ENCODE results near the gene TOM1L1. TPM values are rescaled to one million over a fixed set of nuclear protein-coding genes. Genes with fewer than 3 reads are reported as not detected.

Gene TOM1L1
- total RNA-seq, 1 donor from 2014 or later: 0.56 TPM

- H3K27ac Mint-ChIP-seq: no peak overlapping the region
- H3K4me1 Mint-ChIP-seq: no peaks in the 10 kb centered on the region
- no peak overlapping the region for H3K4me3 Mint-ChIP-seq
- H3K36me3 Mint-ChIP-seq (ENCODE audit: low read depth): no peaks in the 10 kb centered on the region
- H3K27me3 Mint-ChIP-seq: peaks cover 6% of the 10 kb centered on the region
- H3K9me3 Mint-ChIP-seq: no peaks in the 10 kb centered on the region
- no peak for DNase-seq
- intact Hi-C loops (cut with micrococcal nuclease): no loop called here
Measured at GRCh38 chr17:54882371-54882770, 18.3 kb upstream of the TOM1L1 start.

DNA sequence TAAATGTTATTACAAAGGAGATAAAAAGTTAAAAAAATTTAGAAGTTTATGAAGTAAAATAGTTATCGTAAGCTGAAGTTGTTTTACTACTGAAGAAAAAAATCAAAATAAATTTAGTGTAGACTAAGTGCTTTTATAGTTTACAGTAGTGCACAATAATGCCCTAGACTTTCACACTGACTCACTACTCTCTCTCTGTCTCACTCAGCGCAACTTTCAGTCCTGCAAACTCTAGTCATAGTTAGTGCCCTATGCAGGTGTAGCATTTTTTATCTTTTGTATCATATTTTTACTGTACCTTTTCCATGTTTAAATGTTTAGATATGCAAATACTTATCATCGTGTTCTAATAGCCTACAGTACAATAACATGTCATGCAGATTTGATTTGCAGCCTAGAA lies 17.7 kb upstream of the TOM1L1 start:
- Mint-ChIP-seq H3K36me3 (ENCODE audit: low read depth) (no peaks in the 10 kb centered on the region), H3K4me1 (no peaks in the 10 kb centered on the region), H3K27me3 (peaks cover 6% of the 10 kb centered on the region), H3K4me3 (no peak overlapping the region), H3K27ac (no peak overlapping the region), H3K9me3 (no peaks in the 10 kb centered on the region)
- intact Hi-C loops (cut with micrococcal nuclease): no loop called here
- DNase-seq: no peak

- H3K4me3 Mint-ChIP-seq: no peak overlapping the region
- H3K9me3 Mint-ChIP-seq: no peaks in the 10 kb centered on the region
- intact Hi-C loops (cut with micrococcal nuclease): no loop called here
- H3K36me3 Mint-ChIP-seq (ENCODE audit: low read depth): no peaks in the 10 kb centered on the region
- peaks cover 7% of the 10 kb centered on the region for H3K27me3 Mint-ChIP-seq
- no peak overlapping the region for H3K27ac Mint-ChIP-seq
- DNase-seq: no peak
- no peaks in the 10 kb centered on the region for H3K4me1 Mint-ChIP-seq
Measured at GRCh38 chr17:54883939-54884338, 16.7 kb upstream of the TOM1L1 start.

DNA sequence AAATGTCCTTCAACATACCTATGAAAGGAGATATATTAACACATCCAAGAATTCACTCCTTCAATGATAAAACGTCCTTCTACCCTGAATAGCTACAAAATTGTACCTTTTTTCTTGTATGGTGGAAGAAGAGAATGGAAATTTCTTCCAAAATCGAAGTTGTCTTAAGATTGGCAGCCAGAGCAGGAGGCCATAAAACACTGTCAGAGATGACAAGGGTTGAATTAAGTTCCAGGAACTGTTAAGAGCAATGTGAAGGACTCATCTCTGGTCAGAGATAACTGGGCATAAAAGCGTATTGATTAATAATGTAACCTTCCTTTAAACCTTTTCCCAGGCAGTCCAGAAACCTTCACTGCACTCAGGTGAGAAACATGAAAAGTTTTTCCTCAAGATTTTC lies 12.9 kb upstream of the TOM1L1 start:
- Mint-ChIP-seq H3K27me3 (peaks cover 6% of the 10 kb centered on the region), H3K27ac (no peak overlapping the region), H3K4me1 (no peaks in the 10 kb centered on the region), H3K4me3 (no peak overlapping the region), H3K36me3 (ENCODE audit: low read depth) (no peaks in the 10 kb centered on the region), H3K9me3 (no peaks in the 10 kb centered on the region)
- intact Hi-C loops (cut with micrococcal nuclease): no loop called here
- DNase-seq: no peak

DNA sequence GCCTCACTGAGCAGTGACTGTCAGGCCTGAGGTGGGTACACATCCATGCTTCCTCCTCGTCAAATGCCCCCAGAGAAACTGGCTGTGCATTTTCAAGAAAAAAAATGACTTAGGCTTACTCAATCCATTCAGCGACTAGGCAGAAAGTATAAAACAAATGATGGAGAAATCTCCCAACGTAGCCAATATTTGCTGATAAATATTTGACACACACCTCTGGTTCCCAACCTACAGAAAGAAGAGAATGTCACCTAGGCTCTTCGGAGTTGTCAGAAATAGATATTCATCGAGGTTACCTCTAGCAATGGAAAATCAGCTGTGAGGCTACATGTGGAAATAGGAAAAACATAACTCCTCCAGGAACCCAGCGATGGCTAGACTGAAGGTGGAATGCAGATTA lies 12.4 kb upstream of the TOM1L1 start:
- H3K9me3 Mint-ChIP-seq: no peaks in the 10 kb centered on the region
- no peak overlapping the region for H3K4me3 Mint-ChIP-seq
- H3K36me3 Mint-ChIP-seq (ENCODE audit: low read depth): no peaks in the 10 kb centered on the region
- no peak for DNase-seq
- H3K4me1 Mint-ChIP-seq: no peaks in the 10 kb centered on the region
- peaks cover 8% of the 10 kb centered on the region for H3K27me3 Mint-ChIP-seq
- intact Hi-C loops (cut with micrococcal nuclease): no loop called here
- H3K27ac Mint-ChIP-seq: no peak overlapping the region

DNA sequence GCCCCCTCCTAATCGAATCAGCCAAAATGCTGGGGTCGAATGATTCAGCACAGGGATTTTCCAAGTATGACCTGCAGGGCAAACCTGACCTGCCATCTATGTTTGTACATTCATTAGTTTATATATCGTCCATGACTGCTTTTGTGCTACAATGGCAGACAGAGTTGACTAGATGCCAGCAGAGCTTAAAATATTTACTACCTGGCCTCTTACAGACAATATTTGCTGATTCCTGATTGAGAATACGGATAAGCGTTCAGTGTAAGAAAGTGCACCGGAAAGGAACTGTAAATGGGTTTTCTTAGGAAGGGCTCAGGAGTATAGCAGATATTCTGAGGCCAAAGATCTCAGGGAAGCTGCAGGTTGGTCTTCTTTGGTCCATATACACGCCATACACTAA lies 11.7 kb upstream of the TOM1L1 start:
- intact Hi-C loops (cut with micrococcal nuclease): no loop called here
- H3K27ac Mint-ChIP-seq: no peak overlapping the region
- no peak for DNase-seq
- no peak overlapping the region for H3K4me3 Mint-ChIP-seq
- H3K4me1 Mint-ChIP-seq: no peaks in the 10 kb centered on the region
- no peaks in the 10 kb centered on the region for H3K9me3 Mint-ChIP-seq
- H3K27me3 Mint-ChIP-seq: peaks cover 11% of the 10 kb centered on the region
- H3K36me3 Mint-ChIP-seq (ENCODE audit: low read depth): no peaks in the 10 kb centered on the region

- Mint-ChIP-seq H3K9me3 (no peaks in the 10 kb centered on the region), H3K36me3 (ENCODE audit: low read depth) (no peaks in the 10 kb centered on the region), H3K4me3 (no peak overlapping the region), H3K4me1 (no peaks in the 10 kb centered on the region), H3K27ac (no peak overlapping the region), H3K27me3 (peaks cover 14% of the 10 kb centered on the region)
- intact Hi-C loops (cut with micrococcal nuclease): no loop called here
- no peak for DNase-seq
Measured at GRCh38 chr17:54891176-54891821, 9.4 kb upstream of the TOM1L1 start.

- H3K4me3 Mint-ChIP-seq: no peak overlapping the region
- no peak for DNase-seq
- H3K27me3 Mint-ChIP-seq: peaks cover 15% of the 10 kb centered on the region
- H3K27ac Mint-ChIP-seq: no peak overlapping the region
- no peaks in the 10 kb centered on the region for H3K4me1 Mint-ChIP-seq
- no peaks in the 10 kb centered on the region for H3K36me3 Mint-ChIP-seq (ENCODE audit: low read depth)
- H3K9me3 Mint-ChIP-seq: no peaks in the 10 kb centered on the region
- intact Hi-C loops (cut with micrococcal nuclease): no loop called here
Measured at GRCh38 chr17:54892360-54892759, 8.3 kb upstream of the TOM1L1 start.

GRCh38 chr17:54898576-54898975 lies 2.1 kb upstream of the TOM1L1 start:
- no peak overlapping the region for H3K27ac Mint-ChIP-seq
- peaks cover 40% of the 10 kb centered on the region for H3K27me3 Mint-ChIP-seq
- no peak for DNase-seq
- no peaks in the 10 kb centered on the region for H3K9me3 Mint-ChIP-seq
- peaks cover 2% of the 10 kb centered on the region for H3K4me1 Mint-ChIP-seq
- H3K36me3 Mint-ChIP-seq (ENCODE audit: low read depth): no peaks in the 10 kb centered on the region
- H3K4me3 Mint-ChIP-seq: no peak overlapping the region
- intact Hi-C loops (cut with micrococcal nuclease): no loop called here

GRCh38 chr17:54899201-54899600 lies 1.5 kb upstream of the TOM1L1 start:
- H3K4me1 Mint-ChIP-seq: peaks cover 2% of the 10 kb centered on the region

DNA sequence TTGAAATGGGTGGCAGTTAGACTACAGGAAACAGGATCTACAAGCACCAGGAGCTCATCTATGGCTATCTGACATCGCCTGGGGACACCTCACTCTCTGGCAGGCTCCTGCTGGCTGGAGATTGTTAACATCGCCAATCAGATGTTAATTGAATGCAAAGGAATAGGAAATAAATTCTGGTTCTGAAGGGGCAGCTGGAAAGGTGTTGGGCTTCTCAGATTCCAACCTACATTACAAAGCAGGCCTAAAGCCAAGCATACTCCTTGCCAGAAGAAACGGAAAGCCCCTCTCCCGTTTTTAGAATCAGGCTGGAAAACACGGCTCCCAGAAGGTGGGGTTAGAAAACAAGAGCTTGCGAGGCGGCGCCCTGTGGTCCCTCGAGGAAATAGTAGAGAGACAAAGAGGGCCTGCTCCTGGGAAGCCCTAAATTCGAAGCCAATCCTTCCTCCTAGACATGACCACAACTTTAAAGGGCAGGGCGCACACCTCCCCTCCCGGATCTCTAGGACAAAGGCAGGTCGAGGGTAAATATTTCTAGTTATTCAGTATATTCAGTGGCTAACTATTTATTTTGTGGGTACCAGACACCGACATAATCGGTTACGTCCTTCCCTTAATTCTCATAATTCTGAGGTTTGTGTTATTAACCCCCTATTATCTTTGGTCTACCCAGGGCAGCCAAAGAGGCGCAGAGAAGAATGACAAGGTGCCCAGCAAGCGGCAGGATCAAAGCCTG lies 763 bp upstream of the TOM1L1 start:
- no peak overlapping the region for H3K27ac Mint-ChIP-seq
- H3K4me1 Mint-ChIP-seq: peaks cover 2% of the 10 kb centered on the region
- peak overlapping the region; percentile 56 for H3K4me3 Mint-ChIP-seq
- DNase-seq: no peak
- H3K27me3 Mint-ChIP-seq: peaks cover 36% of the 10 kb centered on the region
- H3K9me3 Mint-ChIP-seq: no peaks in the 10 kb centered on the region
- H3K36me3 Mint-ChIP-seq (ENCODE audit: low read depth): no peaks in the 10 kb centered on the region
- intact Hi-C loops (cut with micrococcal nuclease): no loop called here

More at GRCh38 chr17:54899201-54899600, 1.5 kb upstream of the TOM1L1 start:
- Mint-ChIP-seq H3K4me3 (no peak overlapping the region), H3K36me3 (ENCODE audit: low read depth) (no peaks in the 10 kb centered on the region), H3K27ac (no peak overlapping the region), H3K9me3 (no peaks in the 10 kb centered on the region), H3K27me3 (peaks cover 36% of the 10 kb centered on the region)
- intact Hi-C loops (cut with micrococcal nuclease): no loop called here
- no peak for DNase-seq

- Mint-ChIP-seq H3K4me1 (peaks cover 2% of the 10 kb centered on the region), H3K9me3 (no peaks in the 10 kb centered on the region), H3K36me3 (ENCODE audit: low read depth) (no peaks in the 10 kb centered on the region), H3K27ac (no peak overlapping the region), H3K4me3 (peak overlapping the region; percentile 59), H3K27me3 (peaks cover 33% of the 10 kb centered on the region)
- no peak for DNase-seq
- intact Hi-C loops (cut with micrococcal nuclease): no loop called here
Measured at GRCh38 chr17:54901230-54901822, 674 bp downstream of the TOM1L1 start.

GRCh38 chr17:54902017-54902416 lies 1.4 kb downstream of the TOM1L1 start:
- Mint-ChIP-seq H3K27me3 (peaks cover 31% of the 10 kb centered on the region), H3K27ac (no peak overlapping the region), H3K4me1 (peaks cover 2% of the 10 kb centered on the region), H3K4me3 (no peak overlapping the region), H3K36me3 (ENCODE audit: low read depth) (no peaks in the 10 kb centered on the region), H3K9me3 (no peaks in the 10 kb centered on the region)
- intact Hi-C loops (cut with micrococcal nuclease): no loop called here
- DNase-seq: no peak

- no peaks in the 10 kb centered on the region for H3K36me3 Mint-ChIP-seq (ENCODE audit: low read depth)
- H3K9me3 Mint-ChIP-seq: no peaks in the 10 kb centered on the region
- H3K4me3 Mint-ChIP-seq: no peak overlapping the region
- intact Hi-C loops (cut with micrococcal nuclease): no loop called here
- H3K4me1 Mint-ChIP-seq: peaks cover 2% of the 10 kb centered on the region
- peaks cover 31% of the 10 kb centered on the region for H3K27me3 Mint-ChIP-seq
- H3K27ac Mint-ChIP-seq: no peak overlapping the region
- no peak for DNase-seq
Measured at GRCh38 chr17:54902611-54903010, 2.0 kb downstream of the TOM1L1 start.
